GM06990 (cell line): ENCODE measurements around the gene MAP3K5.

Experiments used
- DNase-seq: peaks from one replicate; pipeline ENCODE4 v3.0.0-alpha.2; 2011; ENCODE audit not compliant: insufficient read length; ENCODE audit errors: extremely low read depth
- H3K27me3 ChIP-seq: replicated peaks from 2 replicates; pipeline ENCODE4 v1.6.0; 2011; ENCODE audit warnings: low read length; ENCODE audit not compliant: control insufficient read depth, insufficient read depth
- H3K36me3 ChIP-seq: 2 replicates; pipeline ENCODE4 v1.5.1; 2011; ENCODE audit warnings: low read length; ENCODE audit not compliant: control insufficient read depth, insufficient read depth
- H3K4me3 ChIP-seq: replicated peaks from 2 replicates; pipeline ENCODE4 v1.5.1; 2011; ENCODE audit warnings: low read depth, mild to moderate bottlenecking, control low read depth, low read length
- CTCF ChIP-seq: IDR thresholded peaks from 2 replicates; pipeline ENCODE4 v1.5.1; 2011; ENCODE audit warnings: low read length, control low read depth, mild to moderate bottlenecking, inconsistent platforms; ENCODE audit not compliant: insufficient read depth, poor library complexity, severe bottlenecking

The MAP3K5 gene

GRCh38 chr6:136749359-136749997, 42.8 kb downstream of the MAP3K5 start:
- TF ChIP-seq CTCF: no peak
- peaks cover 4% of the 10 kb centered on the region for H3K36me3 ChIP-seq
- DNase-seq: no peak
- H3K27me3 ChIP-seq: no peaks in the 10 kb centered on the region
- no peak overlapping the region for H3K4me3 ChIP-seq

- peaks cover 1% of the 10 kb centered on the region for H3K36me3 ChIP-seq
- TF ChIP-seq CTCF: no peak
- H3K4me3 ChIP-seq: no peak overlapping the region
- DNase-seq: no peak
- H3K27me3 ChIP-seq: no peaks in the 10 kb centered on the region
Observed at GRCh38 chr6:136747507-136747906, 44.8 kb downstream of the MAP3K5 start.

- H3K4me3 ChIP-seq: no peak overlapping the region
- DNase-seq: no peak
- TF ChIP-seq CTCF: no peak
- peaks cover 1% of the 10 kb centered on the region for H3K36me3 ChIP-seq
- no peaks in the 10 kb centered on the region for H3K27me3 ChIP-seq
Observed at GRCh38 chr6:136745300-136745699, 47.0 kb downstream of the MAP3K5 start.

- no peak for DNase-seq
- Histone ChIP-seq H3K4me3 (no peak overlapping the region), H3K27me3 (no peaks in the 10 kb centered on the region), H3K36me3 (peaks cover 1% of the 10 kb centered on the region)
- no peak for TF ChIP-seq CTCF
Observed at GRCh38 chr6:136744889-136745288, 47.4 kb downstream of the MAP3K5 start.

GRCh38 chr6:136742125-136742524, 50.2 kb downstream of the MAP3K5 start:
- no peak for TF ChIP-seq CTCF
- H3K36me3 ChIP-seq: no peaks in the 10 kb centered on the region; the same call in none of the 2 replicates
- DNase-seq: no peak
- H3K27me3 ChIP-seq: no peaks in the 10 kb centered on the region
- peak overlapping the region; percentile 8; the same call in 1 of the 2 replicates for H3K4me3 ChIP-seq
